HEK293 (cell line): ENCODE data around the gene TMEM186.

Source experiments
- CTCF ChIA-PET: fragments of 350-600 bp; formaldehyde crosslinking; extraction: SDS; loops from one replicate; lab custom pipeline; 2021; ENCODE audit warnings: antibody characterized with exemption; lab: Yijun Ruan, JAX
- POLR2A ChIA-PET: fragments of 300-600 bp; formaldehyde crosslinking; extraction: SDS; loops from one replicate; lab custom pipeline; 2020; ENCODE audit warnings: antibody characterized with exemption, inconsistent platforms; lab: Yijun Ruan, JAX
- H3K27ac ChIP-seq: fragments of 200-500 bp; sonication (Bioruptor generic); 2 replicates; pipeline ENCODE4 v1.5.1; 2014; ENCODE audit warnings: low read depth, low read length, control low read depth, inconsistent platforms; ENCODE audit errors: extremely low read depth
- H3K36me3 ChIP-seq, 2 experiments: fragments of 200-500 bp in 1 of 2; sonication (Bioruptor generic) in 1 of 2; 1 replicate in 1 of 2; 2 replicates in 1 of 2; pipeline ENCODE4 v1.5.1; 2014 to 2017; ENCODE audit warnings: inconsistent platforms in 2 of 2, low read length in 2 of 2; ENCODE audit not compliant: control insufficient read depth in 2 of 2, insufficient read depth in 1 of 2
- H3K4me1 ChIP-seq: fragments of 200-500 bp; sonication (Bioruptor generic); 2 replicates; pipeline ENCODE4 v1.5.1; 2014; ENCODE audit warnings: mild to moderate bottlenecking, low read length, inconsistent platforms; ENCODE audit not compliant: control insufficient read depth, insufficient read depth
- H3K4me3 ChIP-seq: 2 replicates; pipeline ENCODE4 v1.5.1; 2011; ENCODE audit warnings: low read depth, mild to moderate bottlenecking, control low read depth, low read length, moderate library complexity
- H3K9me3 ChIP-seq: fragments of 200-500 bp; sonication (Bioruptor generic); 2 replicates; pipeline ENCODE4 v1.5.1; 2014; ENCODE audit warnings: low read depth, low read length, inconsistent platforms; ENCODE audit not compliant: control insufficient read depth, insufficient read depth
- ATF2 ChIP-seq: fragments of 450-650 bp; formaldehyde crosslinking; IDR thresholded peaks from 2 replicates; pipeline ENCODE4 v1.5.1; 2016; ENCODE audit warnings: missing biosample characterization, missing genetic modification characterization, low read depth
- BCL11A ChIP-seq: fragments of 450-650 bp; formaldehyde crosslinking; IDR thresholded peaks from 2 replicates; pipeline ENCODE4 v1.5.1; 2016; ENCODE audit warnings: low read depth, missing biosample characterization, missing genetic modification characterization
- GLI4 ChIP-seq: fragments of 450-650 bp; formaldehyde crosslinking; IDR thresholded peaks from 2 replicates; pipeline ENCODE4 v1.5.1; 2016; ENCODE audit warnings: missing biosample characterization, missing genetic modification characterization
- PRDM2 ChIP-seq: fragments of 450-650 bp; formaldehyde crosslinking; IDR thresholded peaks from 2 replicates; pipeline ENCODE4 v1.5.1; 2016; ENCODE audit warnings: missing biosample characterization, missing genetic modification characterization, borderline replicate concordance
- PRDM6 ChIP-seq: fragments of 450-650 bp; formaldehyde crosslinking; IDR thresholded peaks from 2 replicates; pipeline ENCODE4 v1.5.1; 2017; ENCODE audit warnings: missing biosample characterization, missing genetic modification characterization
- ZBTB10 ChIP-seq: fragments of 450-650 bp; formaldehyde crosslinking; IDR thresholded peaks from 2 replicates; pipeline ENCODE4 v1.5.1; 2016; ENCODE audit warnings: missing biosample characterization, missing genetic modification characterization
- ZFP37 ChIP-seq: fragments of 450-650 bp; formaldehyde crosslinking; IDR thresholded peaks from 2 replicates; pipeline ENCODE4 v1.5.1; 2016; ENCODE audit warnings: missing biosample characterization, missing genetic modification characterization
- ZIC2 ChIP-seq: fragments of 450-650 bp; formaldehyde crosslinking; IDR thresholded peaks from 2 replicates; pipeline ENCODE4 v1.5.1; 2016; ENCODE audit warnings: missing biosample characterization, missing genetic modification characterization
- ZNF280D ChIP-seq: fragments of 450-650 bp; formaldehyde crosslinking; IDR thresholded peaks from 2 replicates; pipeline ENCODE4 v1.5.1; 2016; ENCODE audit warnings: missing biosample characterization, missing genetic modification characterization
- ZNF292 ChIP-seq: fragments of 450-650 bp; formaldehyde crosslinking; IDR thresholded peaks from 2 replicates; pipeline ENCODE4 v1.5.1; 2016; ENCODE audit warnings: low read depth, missing biosample characterization, missing genetic modification characterization, borderline replicate concordance
- ZNF416 ChIP-seq: fragments of 450-650 bp; formaldehyde crosslinking; IDR thresholded peaks from 2 replicates; pipeline ENCODE4 v1.5.1; 2016; ENCODE audit warnings: missing biosample characterization, missing genetic modification characterization
- ZNF548 ChIP-seq: fragments of 450-650 bp; formaldehyde crosslinking; IDR thresholded peaks from 2 replicates; pipeline ENCODE4 v1.5.1; 2016; ENCODE audit warnings: missing biosample characterization, missing genetic modification characterization
- ZNF596 ChIP-seq: fragments of 450-650 bp; IDR thresholded peaks from 2 replicates; pipeline ENCODE4 v1.5.0; 2018; ENCODE audit warnings: missing biosample characterization, mild to moderate bottlenecking, missing genetic modification characterization, moderate library complexity
- ZNF837 ChIP-seq: fragments of 450-650 bp; formaldehyde crosslinking; IDR thresholded peaks from 2 replicates; pipeline ENCODE4 v1.5.1; 2016; ENCODE audit warnings: missing biosample characterization, missing genetic modification characterization
- ZSCAN16 ChIP-seq: fragments of 450-650 bp; formaldehyde crosslinking; IDR thresholded peaks from 2 replicates; pipeline ENCODE4 v1.5.1; 2016; ENCODE audit warnings: missing biosample characterization, missing genetic modification characterization

TMEM186 gene

GRCh38 chr16:8753416-8754054 is 43.9 kb downstream of the TMEM186 start:
- H3K9me3 ChIP-seq, result no peaks in the 10 kb centered on the region
- H3K27ac ChIP-seq, result no peak overlapping the region
- H3K4me3 ChIP-seq, result no peak overlapping the region
- CTCF ChIA-PET, result interaction anchor here (0.6 to 1.1 kb wide), 2 partner anchors 39 to 151 kb away, joined by 3 to 6 read pairs; no protein-coding TSS in a partner anchor
- POLR2A ChIA-PET, result no interaction called here
- no peaks in the 10 kb centered on the region for H3K4me1 ChIP-seq
- TF ChIP-seq ZSCAN16 (tag by site-specific recombination) (no peak), ZNF292 (tag by site-specific recombination) (no peak), GLI4 (tag by site-specific recombination) (no peak), PRDM6 (no peak), ZBTB10 (tag by site-specific recombination) (no peak), ZNF837 (tag by site-specific recombination) (no peak), ZNF280D (tag by site-specific recombination) (no peak), ZNF596 (no peak), ATF2 (tag by site-specific recombination) (no peak), ZIC2 (tag by site-specific recombination) (no peak)
- TF ChIP-seq, all 188 proteins: peak for 0
- peaks cover 0 to 15% of the 10 kb centered on the region in 2 experiments; a peak in 2 of 3 replicates for H3K36me3 ChIP-seq

GRCh38 chr16:8752706-8753105 is 44.7 kb downstream of the TMEM186 start:
- POLR2A ChIA-PET, result interaction anchor here (1.0 kb wide), 1 partner anchor 131 kb away, joined by 3 read pairs; no protein-coding TSS in a partner anchor
- H3K4me1 ChIP-seq, result no peaks in the 10 kb centered on the region
- peaks cover 0 to 8% of the 10 kb centered on the region in 2 experiments; a peak in 2 of 3 replicates for H3K36me3 ChIP-seq
- no peaks in the 10 kb centered on the region for H3K9me3 ChIP-seq
- no peak overlapping the region for H3K27ac ChIP-seq
- H3K4me3 ChIP-seq, result no peak overlapping the region
- CTCF ChIA-PET, result interaction anchor here (1.1 kb wide), 1 partner anchor 40 kb away, joined by 6 read pairs; no protein-coding TSS in a partner anchor
- TF ChIP-seq ZNF416 (tag by site-specific recombination) (no peak), ZFP37 (no peak), BCL11A (tag by site-specific recombination) (no peak), ZNF548 (tag by site-specific recombination) (no peak), PRDM6 (no peak), PRDM2 (no peak)
